Nephron progenitor cell (in vitro differentiated cells): ENCODE results near the gene CRISPLD2.

Source experiments
- DNase-seq: peaks from one replicate; pipeline ENCODE4 v3.0.0; 2021
- H3K27ac Mint-ChIP-seq: 2 replicates; pipeline ENCODE4 v1.8.0; 2021; ENCODE audit warnings: mild to moderate bottlenecking, moderate library complexity, mixed read lengths
- H3K27me3 Mint-ChIP-seq: 2 replicates; pipeline ENCODE4 v1.8.0; 2021; ENCODE audit warnings: mild to moderate bottlenecking, low read depth, mixed read lengths; ENCODE audit not compliant: poor library complexity
- H3K36me3 Mint-ChIP-seq: 2 replicates; pipeline ENCODE4 v1.8.0; 2021; ENCODE audit warnings: low read depth, mixed read lengths
- H3K4me1 Mint-ChIP-seq: 2 replicates; pipeline ENCODE4 v1.8.0; 2021; ENCODE audit warnings: mixed read lengths
- H3K4me3 Mint-ChIP-seq: 2 replicates; pipeline ENCODE4 v1.8.0; 2021; ENCODE audit warnings: mild to moderate bottlenecking, moderate library complexity, mixed read lengths
- H3K9me3 Mint-ChIP-seq: 2 replicates; pipeline ENCODE4 v1.8.0; 2021; ENCODE audit warnings: mild to moderate bottlenecking, moderate library complexity, mixed read lengths
- CTCF ChIP-seq: fragments of 200-600 bp; sonication (generic); IDR thresholded peaks from 2 replicates; pipeline ENCODE4 v1.5.0; 2021; ENCODE audit warnings: antibody characterized with exemption

CRISPLD2 gene

DNA sequence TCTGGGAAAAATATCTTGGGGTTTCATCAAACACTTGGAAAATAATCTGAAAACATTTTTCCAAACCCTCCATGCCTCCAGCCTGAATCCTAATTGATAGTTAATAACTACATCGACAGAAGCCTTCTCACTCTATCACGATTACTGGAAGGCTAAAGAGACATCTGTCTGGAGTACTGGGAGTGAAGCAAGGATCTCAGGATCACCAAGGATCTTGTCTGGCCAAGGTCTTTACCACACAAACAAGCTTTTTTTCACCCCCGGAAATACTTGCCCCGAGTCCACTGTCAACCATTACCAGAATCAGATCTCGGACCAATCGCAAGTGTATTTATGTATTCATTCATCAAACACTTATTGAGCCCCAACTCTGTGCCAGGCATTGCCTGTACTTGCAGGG, 28.3 kb upstream of the CRISPLD2 start:
- no peak for TF ChIP-seq CTCF
- peaks cover 2% of the 10 kb centered on the region for H3K27me3 Mint-ChIP-seq
- no peak overlapping the region for H3K27ac Mint-ChIP-seq

DNA sequence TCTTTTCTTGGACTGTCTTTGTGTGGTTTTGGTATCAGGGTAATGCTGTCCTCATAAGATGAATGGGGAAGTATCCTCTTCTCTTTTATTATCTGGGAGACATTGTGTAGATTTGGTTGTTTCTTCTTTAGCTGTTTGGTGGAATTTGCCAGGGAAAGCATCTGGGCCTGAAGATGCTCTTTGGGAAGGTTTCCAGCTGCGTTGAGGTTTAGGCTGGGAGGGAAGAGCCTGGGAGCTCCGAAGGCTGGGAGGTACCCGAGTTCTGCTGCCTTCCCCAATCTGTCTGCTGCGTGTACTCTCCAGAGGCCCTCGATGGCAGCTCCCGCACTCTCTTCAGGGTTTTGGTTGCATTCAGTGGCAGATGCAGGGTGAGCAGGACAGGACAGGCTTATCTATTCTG, 25.6 kb upstream of the CRISPLD2 start:
- H3K9me3 Mint-ChIP-seq = peaks cover 7% of the 10 kb centered on the region
- TF ChIP-seq CTCF = no peak
- no peak for DNase-seq
- H3K27ac Mint-ChIP-seq = peak overlapping the region; percentile 37
- H3K4me1 Mint-ChIP-seq = peaks cover 13% of the 10 kb centered on the region
- peaks cover 7% of the 10 kb centered on the region for H3K27me3 Mint-ChIP-seq
- H3K4me3 Mint-ChIP-seq = no peak overlapping the region
- no peaks in the 10 kb centered on the region for H3K36me3 Mint-ChIP-seq

More for the DNA sequence above, 28.3 kb upstream of the CRISPLD2 start:
- Mint-ChIP-seq H3K4me3 (no peak overlapping the region), H3K36me3 (no peaks in the 10 kb centered on the region), H3K4me1 (peaks cover 18% of the 10 kb centered on the region), H3K9me3 (no peaks in the 10 kb centered on the region)
- no peak for DNase-seq

DNA sequence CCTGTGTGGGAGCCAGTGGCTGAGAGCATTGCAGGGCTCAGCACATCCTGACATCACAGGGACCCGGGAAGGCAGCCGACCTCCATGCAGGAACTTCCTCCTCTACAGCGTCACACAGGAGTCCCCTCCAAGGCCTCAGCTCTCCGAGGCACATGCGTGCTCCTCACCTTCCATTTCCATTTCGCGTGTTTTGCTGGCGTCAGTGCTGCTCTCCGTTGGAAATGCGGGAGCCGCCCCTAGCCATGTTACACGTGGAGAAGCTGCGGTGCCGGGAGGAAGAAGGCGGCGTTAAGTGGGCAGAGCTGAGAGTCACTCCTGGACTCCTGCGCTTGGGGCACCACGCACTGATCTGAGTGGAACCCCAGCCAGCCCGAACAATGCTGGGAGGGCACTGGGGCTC, 25.2 kb upstream of the CRISPLD2 start:
- H3K4me1 Mint-ChIP-seq = peaks cover 12% of the 10 kb centered on the region
- DNase-seq = no peak
- TF ChIP-seq CTCF = no peak
- H3K36me3 Mint-ChIP-seq = peaks cover 3% of the 10 kb centered on the region
- peaks cover 11% of the 10 kb centered on the region for H3K9me3 Mint-ChIP-seq
- H3K4me3 Mint-ChIP-seq = no peak overlapping the region
- H3K27ac Mint-ChIP-seq = peak overlapping the region; percentile 69
- peaks cover 7% of the 10 kb centered on the region for H3K27me3 Mint-ChIP-seq

GRCh38 chr16:84795329-84796053, 24.3 kb upstream of the CRISPLD2 start:
- no peak for TF ChIP-seq CTCF
- peaks cover 6% of the 10 kb centered on the region for H3K36me3 Mint-ChIP-seq
- H3K4me3 Mint-ChIP-seq = no peak overlapping the region
- no peak for DNase-seq
- peaks cover 7% of the 10 kb centered on the region for H3K27me3 Mint-ChIP-seq
- peak overlapping the region; percentile 45 for H3K27ac Mint-ChIP-seq
- H3K9me3 Mint-ChIP-seq = peaks cover 19% of the 10 kb centered on the region
- H3K4me1 Mint-ChIP-seq = peaks cover 10% of the 10 kb centered on the region

GRCh38 chr16:84800158-84800978, 19.4 kb upstream of the CRISPLD2 start:
- peaks cover 4% of the 10 kb centered on the region for H3K27me3 Mint-ChIP-seq
- H3K4me3 Mint-ChIP-seq = no peak overlapping the region
- no peak for TF ChIP-seq CTCF
- no peak for DNase-seq
- peaks cover 6% of the 10 kb centered on the region for H3K36me3 Mint-ChIP-seq
- peaks cover 11% of the 10 kb centered on the region for H3K4me1 Mint-ChIP-seq
- H3K9me3 Mint-ChIP-seq = peaks cover 46% of the 10 kb centered on the region
- no peak overlapping the region for H3K27ac Mint-ChIP-seq
